Measurements from ENCODE around the gene ITGA11.

Gene ITGA11, protein sequence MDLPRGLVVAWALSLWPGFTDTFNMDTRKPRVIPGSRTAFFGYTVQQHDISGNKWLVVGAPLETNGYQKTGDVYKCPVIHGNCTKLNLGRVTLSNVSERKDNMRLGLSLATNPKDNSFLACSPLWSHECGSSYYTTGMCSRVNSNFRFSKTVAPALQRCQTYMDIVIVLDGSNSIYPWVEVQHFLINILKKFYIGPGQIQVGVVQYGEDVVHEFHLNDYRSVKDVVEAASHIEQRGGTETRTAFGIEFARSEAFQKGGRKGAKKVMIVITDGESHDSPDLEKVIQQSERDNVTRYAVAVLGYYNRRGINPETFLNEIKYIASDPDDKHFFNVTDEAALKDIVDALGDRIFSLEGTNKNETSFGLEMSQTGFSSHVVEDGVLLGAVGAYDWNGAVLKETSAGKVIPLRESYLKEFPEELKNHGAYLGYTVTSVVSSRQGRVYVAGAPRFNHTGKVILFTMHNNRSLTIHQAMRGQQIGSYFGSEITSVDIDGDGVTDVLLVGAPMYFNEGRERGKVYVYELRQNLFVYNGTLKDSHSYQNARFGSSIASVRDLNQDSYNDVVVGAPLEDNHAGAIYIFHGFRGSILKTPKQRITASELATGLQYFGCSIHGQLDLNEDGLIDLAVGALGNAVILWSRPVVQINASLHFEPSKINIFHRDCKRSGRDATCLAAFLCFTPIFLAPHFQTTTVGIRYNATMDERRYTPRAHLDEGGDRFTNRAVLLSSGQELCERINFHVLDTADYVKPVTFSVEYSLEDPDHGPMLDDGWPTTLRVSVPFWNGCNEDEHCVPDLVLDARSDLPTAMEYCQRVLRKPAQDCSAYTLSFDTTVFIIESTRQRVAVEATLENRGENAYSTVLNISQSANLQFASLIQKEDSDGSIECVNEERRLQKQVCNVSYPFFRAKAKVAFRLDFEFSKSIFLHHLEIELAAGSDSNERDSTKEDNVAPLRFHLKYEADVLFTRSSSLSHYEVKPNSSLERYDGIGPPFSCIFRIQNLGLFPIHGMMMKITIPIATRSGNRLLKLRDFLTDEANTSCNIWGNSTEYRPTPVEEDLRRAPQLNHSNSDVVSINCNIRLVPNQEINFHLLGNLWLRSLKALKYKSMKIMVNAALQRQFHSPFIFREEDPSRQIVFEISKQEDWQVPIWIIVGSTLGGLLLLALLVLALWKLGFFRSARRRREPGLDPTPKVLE

DNA sequence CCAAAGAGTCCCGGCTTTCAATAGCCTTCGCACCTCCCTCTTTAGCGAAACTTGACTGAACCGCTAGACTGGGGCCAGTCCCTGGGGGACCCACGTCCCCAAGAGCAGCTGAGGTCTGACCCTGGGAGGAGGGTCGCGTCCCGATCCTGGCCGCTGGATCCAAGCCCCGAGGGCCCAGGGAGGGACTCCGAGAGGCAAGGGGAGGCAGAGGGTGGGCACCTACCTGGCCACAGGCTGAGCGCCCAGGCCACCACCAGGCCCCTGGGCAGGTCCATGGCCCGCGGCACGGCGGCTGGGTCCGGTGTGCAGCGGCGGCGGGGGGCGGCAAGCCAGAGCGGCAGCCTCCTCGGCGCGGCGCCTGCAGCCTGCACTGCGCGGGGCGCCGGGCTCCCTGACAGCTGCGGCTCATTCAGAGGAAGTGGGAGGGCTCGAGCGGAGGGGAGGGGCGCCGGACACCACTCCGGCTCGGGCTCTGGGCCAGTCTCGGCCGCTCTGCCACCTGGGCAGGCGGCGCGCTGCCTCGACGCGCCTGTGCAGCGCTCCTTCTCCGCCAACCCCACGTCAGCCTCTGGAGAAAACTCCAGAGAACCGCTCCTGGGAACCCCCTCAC lies at the start of gene ITGA11:
Gene ITGA11 (minus strand): TSS at position 372 of the 610 bp plus-strand sequence. CDS start 97 bp downstream, at position 275.
- Mint-ChIP-seq H3K9me3 (no peaks in the 10 kb centered on the region), H3K27me3 (ENCODE audit: low read depth) (peaks cover 76% of the 10 kb centered on the region), H3K27ac (no peak within 1 kb of the TSS), H3K4me3 (no peak within 1 kb of the TSS), H3K4me1 (ENCODE audit: low read depth) (no peaks in the 10 kb centered on the region), H3K36me3 (ENCODE audit: low read depth) (no peaks in the 10 kb centered on the region)

DNA sequence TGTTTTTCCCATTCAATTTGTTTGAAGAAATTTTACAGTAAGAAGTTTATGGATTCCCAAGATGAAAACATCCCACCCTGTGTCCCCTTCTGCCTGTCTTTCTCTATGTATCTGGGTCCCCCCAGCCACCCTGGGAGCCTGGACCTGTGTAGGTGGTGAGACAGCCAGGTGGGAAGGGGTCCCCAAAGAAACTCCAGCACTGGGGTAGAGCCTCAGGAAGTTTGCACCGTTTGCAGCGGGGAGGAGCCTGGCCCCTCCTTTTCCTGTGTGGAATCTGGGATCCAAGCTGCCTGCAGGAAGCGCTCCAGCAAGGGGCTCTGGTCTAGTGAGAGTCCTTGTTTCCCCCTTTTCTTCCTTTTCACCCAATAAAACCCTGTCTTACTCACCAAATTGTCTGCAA lies 49.4 kb upstream of the ITGA11 start:
- H3K4me1 Mint-ChIP-seq (ENCODE audit: low read depth), result no peaks in the 10 kb centered on the region
- H3K4me3 Mint-ChIP-seq, result no peak overlapping the region
- H3K9me3 Mint-ChIP-seq, result no peaks in the 10 kb centered on the region
- H3K27ac Mint-ChIP-seq, result no peak overlapping the region
- H3K27me3 Mint-ChIP-seq (ENCODE audit: low read depth), result peaks cover 27% of the 10 kb centered on the region
- no peaks in the 10 kb centered on the region for H3K36me3 Mint-ChIP-seq (ENCODE audit: low read depth)

DNA sequence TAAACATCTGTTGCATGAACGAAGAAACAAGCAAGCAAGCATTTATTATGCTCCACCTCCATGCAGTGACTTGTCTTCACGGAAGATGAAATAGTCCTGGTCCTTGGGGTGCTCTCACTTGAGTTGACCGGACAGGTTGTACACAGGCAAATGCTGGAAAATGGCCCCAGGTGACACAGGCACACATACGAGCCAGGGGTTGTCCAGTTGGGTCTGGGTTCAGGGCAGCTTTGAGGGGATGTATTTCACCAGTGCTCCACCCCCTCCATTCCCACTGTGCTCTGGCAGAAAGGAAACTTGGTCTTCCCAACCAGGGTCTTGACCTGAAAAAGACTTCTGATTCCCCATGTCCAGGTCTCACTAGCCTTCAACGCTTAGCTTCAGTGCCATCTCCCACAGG lies 48.3 kb upstream of the ITGA11 start:
- Mint-ChIP-seq H3K36me3 (ENCODE audit: low read depth) (no peaks in the 10 kb centered on the region), H3K27me3 (ENCODE audit: low read depth) (peaks cover 31% of the 10 kb centered on the region), H3K27ac (no peak overlapping the region), H3K4me1 (ENCODE audit: low read depth) (no peaks in the 10 kb centered on the region), H3K9me3 (no peaks in the 10 kb centered on the region), H3K4me3 (no peak overlapping the region)

DNA sequence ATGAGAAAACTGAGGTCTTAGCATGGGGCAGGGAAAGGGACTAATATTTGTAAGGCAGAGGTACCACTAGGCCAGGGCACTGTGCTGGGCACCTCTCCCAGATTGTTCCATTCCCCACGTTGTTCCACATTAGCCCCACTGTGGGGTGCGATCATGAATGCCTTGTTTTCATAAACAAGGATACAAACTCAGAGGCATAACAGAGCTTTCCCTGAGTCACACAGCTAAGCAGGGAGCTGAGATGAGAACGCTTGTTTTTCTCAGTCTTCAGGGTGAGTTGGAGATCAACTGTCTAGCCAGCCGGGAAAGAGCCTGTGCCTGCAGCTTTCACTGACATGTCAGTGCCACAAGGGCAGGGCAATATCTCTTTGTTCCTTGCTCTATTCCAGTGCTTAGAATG lies 47.9 kb upstream of the ITGA11 start:
- H3K27ac Mint-ChIP-seq, result no peak overlapping the region
- peaks cover 31% of the 10 kb centered on the region for H3K27me3 Mint-ChIP-seq (ENCODE audit: low read depth)
- no peaks in the 10 kb centered on the region for H3K9me3 Mint-ChIP-seq
- no peak overlapping the region for H3K4me3 Mint-ChIP-seq
- no peaks in the 10 kb centered on the region for H3K4me1 Mint-ChIP-seq (ENCODE audit: low read depth)
- H3K36me3 Mint-ChIP-seq (ENCODE audit: low read depth), result no peaks in the 10 kb centered on the region

DNA sequence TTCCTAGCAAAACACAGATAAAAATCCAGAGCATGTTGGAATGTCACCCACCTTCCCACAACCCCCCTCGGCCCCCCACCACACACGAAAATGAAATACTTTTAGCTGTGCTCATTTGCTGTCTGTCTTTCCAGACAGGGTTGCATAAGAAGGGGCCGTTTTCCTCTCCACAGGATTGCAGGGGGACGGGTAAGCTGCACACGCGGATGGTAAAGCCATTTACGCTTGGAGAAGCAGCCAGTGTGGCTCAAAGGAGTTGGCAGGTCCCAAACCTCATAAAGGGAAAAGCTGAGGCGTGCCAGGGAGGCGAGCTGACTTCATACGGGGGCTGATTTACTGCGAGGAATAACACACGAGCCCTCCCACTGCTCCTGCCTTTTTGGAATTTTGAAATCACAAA lies 47.4 kb upstream of the ITGA11 start:
- H3K27me3 Mint-ChIP-seq (ENCODE audit: low read depth), result peaks cover 30% of the 10 kb centered on the region

DNA sequence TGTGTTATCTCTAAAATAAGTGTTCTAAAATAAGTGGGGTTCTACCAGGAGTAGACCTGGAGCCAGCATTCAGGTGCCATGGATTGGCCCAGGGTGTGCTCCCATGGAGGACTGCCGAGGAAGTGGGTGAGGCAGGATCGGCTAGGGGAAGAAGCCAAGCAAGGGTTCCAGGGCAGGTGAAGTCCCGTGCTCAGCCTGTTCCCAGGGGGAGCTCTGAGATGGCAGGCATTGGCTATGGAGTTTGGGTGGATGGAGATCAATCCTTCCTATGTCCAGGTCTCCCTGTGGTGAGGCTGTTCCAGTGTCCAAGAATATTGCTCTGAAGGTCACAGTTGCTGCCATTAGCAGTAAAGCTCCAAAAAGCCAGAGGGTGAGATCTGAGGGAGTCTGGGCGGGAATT lies 46.9 kb upstream of the ITGA11 start:
- Mint-ChIP-seq H3K27me3 (ENCODE audit: low read depth) (peaks cover 28% of the 10 kb centered on the region), H3K27ac (no peak overlapping the region), H3K9me3 (no peaks in the 10 kb centered on the region)

More for the DNA sequence above, 47.4 kb upstream of the ITGA11 start:
- no peaks in the 10 kb centered on the region for H3K9me3 Mint-ChIP-seq
- no peak overlapping the region for H3K27ac Mint-ChIP-seq
- H3K36me3 Mint-ChIP-seq (ENCODE audit: low read depth), result no peaks in the 10 kb centered on the region
- H3K4me3 Mint-ChIP-seq, result no peak overlapping the region
- H3K4me1 Mint-ChIP-seq (ENCODE audit: low read depth), result no peaks in the 10 kb centered on the region

DNA sequence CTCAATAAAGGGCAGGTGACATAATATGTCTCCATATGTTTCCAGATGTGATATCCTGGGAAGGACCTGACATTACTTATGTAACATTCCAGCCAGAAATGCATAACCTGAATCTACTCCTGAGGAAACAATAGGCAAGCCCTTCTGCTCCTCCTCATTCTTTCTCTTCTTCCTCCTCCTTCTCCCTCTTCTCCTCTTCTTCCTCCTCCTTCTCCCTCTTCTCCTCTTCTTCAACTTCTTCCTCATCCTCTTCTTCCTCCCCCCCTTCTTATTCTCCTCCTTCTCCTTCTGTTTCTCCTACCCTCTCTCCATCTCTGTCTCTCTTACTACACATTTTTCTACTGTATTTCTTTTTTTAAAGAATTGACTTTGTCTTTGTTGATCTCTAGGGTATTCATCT lies 43.5 kb upstream of the ITGA11 start:
- no peak overlapping the region for H3K27ac Mint-ChIP-seq
- no peaks in the 10 kb centered on the region for H3K9me3 Mint-ChIP-seq
- no peaks in the 10 kb centered on the region for H3K4me1 Mint-ChIP-seq (ENCODE audit: low read depth)
- H3K4me3 Mint-ChIP-seq, result no peak overlapping the region
- H3K36me3 Mint-ChIP-seq (ENCODE audit: low read depth), result no peaks in the 10 kb centered on the region
- peaks cover 16% of the 10 kb centered on the region for H3K27me3 Mint-ChIP-seq (ENCODE audit: low read depth)

More for the DNA sequence above, 46.9 kb upstream of the ITGA11 start:
- no peak overlapping the region for H3K4me3 Mint-ChIP-seq
- no peaks in the 10 kb centered on the region for H3K36me3 Mint-ChIP-seq (ENCODE audit: low read depth)
- H3K4me1 Mint-ChIP-seq (ENCODE audit: low read depth), result no peaks in the 10 kb centered on the region

DNA sequence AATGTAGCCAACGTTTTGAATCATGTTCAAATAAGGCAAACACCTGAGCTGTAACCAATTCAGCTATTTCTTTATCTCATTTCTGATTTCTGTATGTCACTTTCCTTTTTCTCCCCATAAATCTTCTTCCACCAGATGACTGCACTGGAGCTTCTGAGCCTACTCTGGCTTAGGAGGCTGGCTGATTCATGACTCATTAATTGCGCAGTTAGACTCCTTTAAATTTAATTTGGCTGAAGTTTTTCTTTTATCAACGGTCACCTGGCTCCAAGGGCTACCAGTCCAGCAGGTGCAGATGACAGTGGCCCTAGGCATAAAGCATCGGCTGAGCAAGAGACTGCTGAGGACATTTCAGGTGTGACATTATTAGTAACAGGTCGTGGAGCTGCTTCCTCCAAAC lies 39.6 kb upstream of the ITGA11 start:
- H3K9me3 Mint-ChIP-seq, result no peaks in the 10 kb centered on the region
- H3K36me3 Mint-ChIP-seq (ENCODE audit: low read depth), result no peaks in the 10 kb centered on the region
- no peak overlapping the region for H3K4me3 Mint-ChIP-seq
- no peak overlapping the region for H3K27ac Mint-ChIP-seq
- H3K4me1 Mint-ChIP-seq (ENCODE audit: low read depth), result no peaks in the 10 kb centered on the region
- peaks cover 31% of the 10 kb centered on the region for H3K27me3 Mint-ChIP-seq (ENCODE audit: low read depth)

DNA sequence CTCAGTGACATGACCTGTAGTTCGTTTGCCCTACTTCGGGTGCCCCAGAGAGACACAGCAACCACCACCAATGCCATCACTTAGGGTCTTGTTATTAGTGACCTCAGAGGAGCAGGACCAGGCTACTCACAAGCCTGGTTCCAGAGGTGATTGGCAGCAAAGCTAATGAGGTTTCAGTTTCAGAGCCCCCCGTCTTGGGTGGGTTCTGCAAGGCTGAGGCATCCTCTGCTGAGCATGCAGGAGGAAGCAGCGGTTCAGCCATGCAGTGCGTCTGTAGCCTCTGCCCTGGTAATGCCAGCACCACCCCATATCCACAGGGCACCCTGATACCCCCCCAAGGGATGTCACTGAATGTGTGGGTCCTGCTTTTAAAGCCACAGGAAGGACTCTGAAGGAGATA lies 39.0 kb upstream of the ITGA11 start:
- no peaks in the 10 kb centered on the region for H3K36me3 Mint-ChIP-seq (ENCODE audit: low read depth)
- H3K27me3 Mint-ChIP-seq (ENCODE audit: low read depth), result peaks cover 29% of the 10 kb centered on the region
- no peak overlapping the region for H3K27ac Mint-ChIP-seq
- H3K9me3 Mint-ChIP-seq, result no peaks in the 10 kb centered on the region
- H3K4me1 Mint-ChIP-seq (ENCODE audit: low read depth), result no peaks in the 10 kb centered on the region
- H3K4me3 Mint-ChIP-seq, result no peak overlapping the region

DNA sequence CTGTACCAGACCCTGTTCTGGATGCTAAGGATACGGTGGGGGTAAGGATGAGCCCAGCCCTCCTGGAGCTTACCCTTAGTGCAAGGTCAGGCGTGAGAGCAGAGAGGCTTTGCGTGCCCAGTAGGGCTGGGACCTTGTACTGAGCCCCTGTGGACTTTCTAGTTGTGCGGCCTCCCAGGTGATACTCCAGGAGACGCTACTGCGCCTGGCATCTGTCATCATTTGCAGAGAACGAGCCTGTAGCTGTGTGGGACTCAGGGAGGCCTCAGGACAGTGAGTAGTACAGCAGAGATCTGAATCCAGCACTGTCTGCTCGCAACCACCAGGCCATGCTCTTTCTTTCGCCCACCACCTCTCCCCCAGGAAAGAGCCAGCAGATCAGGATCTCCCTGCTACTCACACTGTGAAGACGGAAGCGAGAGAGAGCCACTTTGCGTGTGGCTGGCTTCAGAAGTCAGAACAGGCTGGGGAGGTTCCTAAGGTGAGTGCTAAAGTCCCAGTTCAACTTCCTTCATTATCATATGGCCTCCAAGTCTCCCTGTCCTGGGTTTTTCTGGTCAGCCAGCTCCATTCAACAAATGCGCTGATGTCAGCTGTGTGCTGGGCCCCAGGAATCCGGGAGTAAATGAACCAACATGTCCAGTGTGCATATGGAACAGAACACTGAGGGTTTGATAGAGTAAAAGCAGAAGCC lies 38.2 kb upstream of the ITGA11 start:
- no peaks in the 10 kb centered on the region for H3K36me3 Mint-ChIP-seq (ENCODE audit: low read depth)
- H3K27ac Mint-ChIP-seq, result no peak overlapping the region
- peaks cover 24% of the 10 kb centered on the region for H3K27me3 Mint-ChIP-seq (ENCODE audit: low read depth)
- no peak overlapping the region for H3K4me3 Mint-ChIP-seq
- H3K4me1 Mint-ChIP-seq (ENCODE audit: low read depth), result no peaks in the 10 kb centered on the region
- H3K9me3 Mint-ChIP-seq, result no peaks in the 10 kb centered on the region

DNA sequence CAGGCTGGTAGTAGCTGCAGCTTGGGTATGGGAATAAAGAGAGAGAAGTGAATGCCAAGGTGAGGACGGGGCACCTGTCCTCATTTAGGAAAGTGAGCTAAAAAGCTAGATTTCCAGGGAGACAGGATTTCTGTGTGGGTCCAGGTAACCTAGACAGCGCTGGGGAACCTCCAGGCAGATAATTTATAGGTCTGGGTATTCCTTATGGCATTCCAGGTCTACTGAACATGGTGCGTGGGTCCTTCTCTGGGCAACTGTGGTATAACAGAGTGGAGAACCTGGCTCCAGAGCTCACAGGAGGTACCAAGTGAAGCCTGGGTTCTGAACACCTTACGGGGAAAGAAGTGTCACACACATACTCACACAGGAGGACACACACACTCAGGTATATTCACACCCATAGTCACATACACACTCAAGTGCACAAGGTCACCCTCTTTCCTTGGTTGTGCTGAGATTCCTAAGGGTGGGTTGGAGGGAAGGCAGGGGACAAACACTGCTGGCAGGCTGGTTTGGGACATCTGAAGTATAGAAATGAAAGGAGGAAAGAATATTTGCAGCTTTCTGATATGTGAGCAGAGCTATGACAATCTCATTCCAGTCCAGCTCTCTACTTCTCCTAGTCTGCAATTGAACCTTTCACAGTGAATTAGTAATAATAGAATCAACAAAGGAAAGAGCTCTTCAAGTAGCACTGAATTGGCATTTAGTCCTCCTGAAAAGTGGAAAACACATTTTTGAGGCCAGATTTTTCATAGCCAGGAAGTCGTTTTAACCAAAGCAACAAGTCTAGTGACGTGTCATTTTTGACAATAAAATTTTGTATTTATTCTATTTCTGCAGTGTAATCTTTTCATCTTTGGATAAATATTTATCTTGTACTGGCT lies 37.4 kb upstream of the ITGA11 start:
- H3K27ac Mint-ChIP-seq, result no peak overlapping the region
- no peaks in the 10 kb centered on the region for H3K9me3 Mint-ChIP-seq
- H3K27me3 Mint-ChIP-seq (ENCODE audit: low read depth), result peaks cover 24% of the 10 kb centered on the region
- H3K4me3 Mint-ChIP-seq, result no peak overlapping the region
- H3K4me1 Mint-ChIP-seq (ENCODE audit: low read depth), result no peaks in the 10 kb centered on the region
- H3K36me3 Mint-ChIP-seq (ENCODE audit: low read depth), result no peaks in the 10 kb centered on the region

DNA sequence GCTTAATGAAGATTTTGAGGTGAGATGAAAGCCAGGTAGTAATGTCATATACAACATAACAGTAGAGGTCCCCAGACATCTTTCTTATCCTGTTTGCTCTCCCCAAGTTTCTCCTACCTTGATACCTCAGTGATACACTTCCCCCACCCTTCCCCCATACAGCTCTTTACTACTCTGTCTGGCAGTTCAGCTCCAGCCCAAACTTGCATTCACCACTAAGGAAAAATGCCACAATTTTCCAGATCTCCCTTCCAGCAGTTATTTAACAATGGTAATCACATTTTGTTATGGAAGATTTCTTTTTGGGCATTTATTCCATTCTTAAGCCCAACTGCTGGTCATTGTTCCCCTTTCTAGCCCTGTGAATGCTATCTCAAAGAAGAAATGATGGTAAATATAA lies 34.9 kb upstream of the ITGA11 start:
- Mint-ChIP-seq H3K4me3 (no peak overlapping the region), H3K9me3 (no peaks in the 10 kb centered on the region), H3K36me3 (ENCODE audit: low read depth) (no peaks in the 10 kb centered on the region), H3K4me1 (ENCODE audit: low read depth) (no peaks in the 10 kb centered on the region), H3K27ac (no peak overlapping the region), H3K27me3 (ENCODE audit: low read depth) (peaks cover 20% of the 10 kb centered on the region)
